OCI-LY3 (cell line): Measurements from ENCODE around the gene PPA1.
"Not testable (repeated sequence)": the region's sequence is repeated elsewhere in the genome, so short reads cannot be mapped to it uniquely, and the experiment has no call there.

Source experiments
- H2AFZ ChIP-seq: fragments of 200-600, 300-600 bp; shearing (Covaris generic); 2 replicates; pipeline ENCODE4 v1.6.0; 2014; ENCODE audit warnings: antibody characterized with exemption, low read depth, low read length
- H3K27ac ChIP-seq: fragments of 200-600, 300-600 bp; sonication (generic); 2 replicates; pipeline ENCODE4 v1.5.1; 2014; ENCODE audit warnings: mild to moderate bottlenecking, low read length, moderate library complexity, mixed read lengths
- H3K27me3 ChIP-seq: fragments of 200-600, 300-600 bp; sonication (generic); 2 replicates; pipeline ENCODE4 v1.6.1; 2014; ENCODE audit warnings: low read depth, low read length, mixed read lengths
- H3K36me3 ChIP-seq: fragments of 200-600, 300-600 bp; sonication (generic); replicated peaks from 2 replicates; pipeline ENCODE3; 2014; ENCODE audit warnings: low read depth, low read length, mixed read lengths
- H3K4me1 ChIP-seq: fragments of 300-600, 200-600 bp; sonication (generic); 2 replicates; pipeline ENCODE4 v1.6.1; 2014; ENCODE audit warnings: low read length, mixed read lengths
- H3K4me2 ChIP-seq: fragments of 200-600, 300-600 bp; sonication (generic); 2 replicates; pipeline ENCODE4 v1.6.1; 2014; ENCODE audit warnings: low read length, mixed read lengths
- H3K4me3 ChIP-seq: fragments of 300-600, 200-600 bp; sonication (generic); 2 replicates; pipeline ENCODE4 v1.5.1; 2014; ENCODE audit warnings: antibody characterized with exemption, mild to moderate bottlenecking, low read length, moderate library complexity
- H3K79me2 ChIP-seq: fragments of 300-600, 200-600 bp; shearing (Covaris generic); 2 replicates; pipeline ENCODE4 v1.6.1; 2014; ENCODE audit warnings: mild to moderate bottlenecking, low read length, mixed read lengths
- H3K9ac ChIP-seq: fragments of 300-600, 200-600 bp; shearing (Covaris generic); 2 replicates; pipeline ENCODE4 v1.6.0; 2014; ENCODE audit warnings: mild to moderate bottlenecking, low read length, moderate library complexity
- H3K9me3 ChIP-seq: fragments of 200-600, 300-600 bp; shearing (Covaris generic); 2 replicates; pipeline ENCODE4 v1.6.1; 2014; ENCODE audit warnings: low read length, mixed read lengths; ENCODE audit not compliant: insufficient read depth
- H4K20me1 ChIP-seq: fragments of 200-600, 300-600 bp; sonication (generic); 2 replicates; pipeline ENCODE4 v1.6.1; 2016; ENCODE audit warnings: low read length, mixed read lengths; ENCODE audit not compliant: insufficient read depth
- CTCF ChIP-seq: fragments of 200-600, 300-600 bp; sonication (generic); IDR thresholded peaks from 2 replicates; pipeline ENCODE4 v1.5.1; 2014; ENCODE audit warnings: antibody characterized with exemption, low read length, low read depth
- EZH2phosphoT487 ChIP-seq: fragments of 200-600 bp; shearing (Covaris generic); IDR thresholded peaks from 2 replicates; pipeline ENCODE4 v1.6.1; 2018; ENCODE audit warnings: antibody characterized with exemption, mixed run types, low read depth

Gene PPA1

GRCh38 chr10:70258216-70258615 is 25.0 kb upstream of the PPA1 start:
- Histone ChIP-seq H3K4me1 (peaks cover 7% of the 10 kb centered on the region), H3K4me3 (no peak overlapping the region), H3K9ac (no peak overlapping the region), H3K27ac (no peak overlapping the region), H4K20me1 (no peaks in the 10 kb centered on the region), H3K36me3 (no peaks in the 10 kb centered on the region), H3K79me2 (no peaks in the 10 kb centered on the region), H3K27me3 (no peaks in the 10 kb centered on the region), H2AFZ (no peak overlapping the region), H3K4me2 (no peak overlapping the region), H3K9me3 (no peaks in the 10 kb centered on the region)
- TF ChIP-seq CTCF: no peak
- TF ChIP-seq EZH2phosphoT487: no peak

- H3K4me2 ChIP-seq: not testable (repeated sequence)
These were observed 24.6 kb upstream of the PPA1 start for GRCh38 chr10:70257816-70258215.

GRCh38 chr10:70256463-70256862 is 23.2 kb upstream of the PPA1 start:
- no peak for TF ChIP-seq EZH2phosphoT487
- TF ChIP-seq CTCF: no peak
- Histone ChIP-seq H3K79me2 (no peaks in the 10 kb centered on the region), H3K27ac (no peak overlapping the region), H3K4me3 (no peak overlapping the region), H3K4me2 (no peak overlapping the region), H3K9me3 (no peaks in the 10 kb centered on the region), H3K27me3 (no peaks in the 10 kb centered on the region), H3K9ac (no peak overlapping the region), H3K36me3 (no peaks in the 10 kb centered on the region), H4K20me1 (no peaks in the 10 kb centered on the region), H2AFZ (no peak overlapping the region), H3K4me1 (peaks cover 7% of the 10 kb centered on the region)

More at GRCh38 chr10:70257816-70258215, 24.6 kb upstream of the PPA1 start:
- H2AFZ ChIP-seq, H3K9ac ChIP-seq, H3K4me1 ChIP-seq, H4K20me1 ChIP-seq, H3K9me3 ChIP-seq, H3K27me3 ChIP-seq, H3K4me3 ChIP-seq, H3K36me3 ChIP-seq, H3K27ac ChIP-seq, H3K79me2 ChIP-seq: not testable (repeated sequence)

GRCh38 chr10:70255329-70256299 is 22.4 kb upstream of the PPA1 start:
- Histone ChIP-seq H3K9ac (no peak overlapping the region), H3K27me3 (no peaks in the 10 kb centered on the region), H2AFZ (no peak overlapping the region), H3K4me1 (peaks cover 7% of the 10 kb centered on the region), H3K4me3 (no peak overlapping the region), H3K36me3 (no peaks in the 10 kb centered on the region), H3K27ac (no peak overlapping the region), H3K4me2 (no peak overlapping the region), H3K9me3 (no peaks in the 10 kb centered on the region), H4K20me1 (no peaks in the 10 kb centered on the region), H3K79me2 (no peaks in the 10 kb centered on the region)
- no peak for TF ChIP-seq EZH2phosphoT487
- no peak for TF ChIP-seq CTCF
